ENCODE data around the gene NAGPA.

Gene NAGPA

GRCh38 chr16:4987580-4988374 is 46.0 kb downstream of the NAGPA start:
- Histone ChIP-seq H3K4me3 (replicated peaks; ENCODE audit: low read depth, low read length) (no peak overlapping the region), H3K36me3 (ENCODE audit: control insufficient read depth, insufficient read depth, low read length) (no peaks in the 10 kb centered on the region), H3K27me3 (replicated peaks; ENCODE audit: control insufficient read depth, insufficient read depth, low read length) (no peaks in the 10 kb centered on the region; the same call in 1 of the 2 replicates)
- no peak for DNase-seq (ENCODE audit: extremely low read depth, insufficient read length)
- TF ChIP-seq CTCF (IDR thresholded peaks at IDR 0.05; ENCODE audit: insufficient read depth, low read length, poor library complexity, severe bottlenecking), result no peak

GRCh38 chr16:4987250-4987579 is 46.5 kb downstream of the NAGPA start:
- H3K36me3 ChIP-seq (ENCODE audit: control insufficient read depth, insufficient read depth, low read length), result no peaks in the 10 kb centered on the region
- H3K27me3 ChIP-seq (replicated peaks; ENCODE audit: control insufficient read depth, insufficient read depth, low read length), result no peaks in the 10 kb centered on the region; the same call in 1 of the 2 replicates
- DNase-seq (ENCODE audit: extremely low read depth, insufficient read length), result no peak
- no peak overlapping the region for H3K4me3 ChIP-seq (replicated peaks; ENCODE audit: low read depth, low read length)
- TF ChIP-seq CTCF (IDR thresholded peaks at IDR 0.05; ENCODE audit: insufficient read depth, low read length, poor library complexity, severe bottlenecking), result no peak

- TF ChIP-seq CTCF (IDR thresholded peaks at IDR 0.05; ENCODE audit: insufficient read depth, low read length, poor library complexity, severe bottlenecking), result no peak
- no peak overlapping the region for H3K4me3 ChIP-seq (replicated peaks; ENCODE audit: low read depth, low read length)
- H3K36me3 ChIP-seq (ENCODE audit: control insufficient read depth, insufficient read depth, low read length), result no peaks in the 10 kb centered on the region
- DNase-seq (ENCODE audit: extremely low read depth, insufficient read length), result no peak
- no peaks in the 10 kb centered on the region; the same call in 1 of the 2 replicates for H3K27me3 ChIP-seq (replicated peaks; ENCODE audit: control insufficient read depth, insufficient read depth, low read length)
These were observed 49.4 kb downstream of the NAGPA start for GRCh38 chr16:4984174-4984990.

GRCh38 chr16:4982056-4982867 is 51.5 kb downstream of the NAGPA start:
- no peaks in the 10 kb centered on the region for H3K36me3 ChIP-seq (ENCODE audit: control insufficient read depth, insufficient read depth, low read length)
- DNase-seq (ENCODE audit: extremely low read depth, insufficient read length), result no peak
- H3K4me3 ChIP-seq (replicated peaks; ENCODE audit: low read depth, low read length), result no peak overlapping the region
- no peaks in the 10 kb centered on the region; the same call in 1 of the 2 replicates for H3K27me3 ChIP-seq (replicated peaks; ENCODE audit: control insufficient read depth, insufficient read depth, low read length)
- TF ChIP-seq CTCF (IDR thresholded peaks at IDR 0.05; ENCODE audit: insufficient read depth, low read length, poor library complexity, severe bottlenecking), result no peak

- no peaks in the 10 kb centered on the region for H3K36me3 ChIP-seq (ENCODE audit: control insufficient read depth, insufficient read depth, low read length)
These were observed 52.3 kb downstream of the NAGPA start for GRCh38 chr16:4981473-4981872.

More at GRCh38 chr16:4981473-4981872, 52.3 kb downstream of the NAGPA start:
- Histone ChIP-seq H3K27me3 (replicated peaks; ENCODE audit: control insufficient read depth, insufficient read depth, low read length) (no peaks in the 10 kb centered on the region; the same call in 1 of the 2 replicates), H3K4me3 (replicated peaks; ENCODE audit: low read depth, low read length) (no peak overlapping the region)
- no peak for DNase-seq (ENCODE audit: extremely low read depth, insufficient read length)
- TF ChIP-seq CTCF (IDR thresholded peaks at IDR 0.05; ENCODE audit: insufficient read depth, low read length, poor library complexity, severe bottlenecking), result no peak
